HEK293 (cell line): Measurements from ENCODE around the gene MAPT.
A peak's percentile ranks its signal among the peaks of the same experiment; 100 is the strongest.

ENCODE experiments used
- HOXD13 ChIP-seq: sonication (generic); formaldehyde crosslinking; IDR thresholded peaks from 2 replicates; pipeline ENCODE4 v1.8.0; 2022; ENCODE audit warnings: missing genetic modification reagents, borderline replicate concordance
- KLF9 ChIP-seq: fragments of 450-650 bp; formaldehyde crosslinking; IDR thresholded peaks from 2 replicates; pipeline ENCODE4 v1.5.1; 2016; ENCODE audit warnings: missing biosample characterization, missing genetic modification characterization, low read depth
- MEIS1 ChIP-seq: sonication (generic); formaldehyde crosslinking; IDR thresholded peaks from 2 replicates; pipeline ENCODE4 v1.8.1; 2022; ENCODE audit warnings: missing genetic modification reagents, mild to moderate bottlenecking, borderline replicate concordance
- TCF7L2 ChIP-seq: IDR thresholded peaks from 2 replicates; pipeline ENCODE4 v1.6.1; 2011; ENCODE audit warnings: low read depth, mild to moderate bottlenecking, inconsistent platforms, low read length, moderate library complexity, borderline replicate concordance
- ZBTB7A ChIP-seq: fragments of 450-650 bp; formaldehyde crosslinking; IDR thresholded peaks from 2 replicates; pipeline ENCODE4 v1.5.1; 2016; ENCODE audit warnings: low read depth, missing biosample characterization, missing genetic modification characterization
- ZEB2 ChIP-seq: fragments of 450-650 bp; formaldehyde crosslinking; IDR thresholded peaks from 2 replicates; pipeline ENCODE4 v1.5.1; 2016; ENCODE audit warnings: missing biosample characterization, missing genetic modification characterization
- ZFHX2 ChIP-seq: fragments of 450-650 bp; formaldehyde crosslinking; conservative IDR thresholded peaks from 2 replicates; pipeline ENCODE4 v1.5.1; 2016; ENCODE audit warnings: missing biosample characterization, missing genetic modification characterization
- ZNF121 ChIP-seq: fragments of 450-650 bp; formaldehyde crosslinking; IDR thresholded peaks from 2 replicates; pipeline ENCODE4 v1.5.1; 2016; ENCODE audit warnings: missing biosample characterization, missing genetic modification characterization
- ZNF292 ChIP-seq: fragments of 450-650 bp; formaldehyde crosslinking; IDR thresholded peaks from 2 replicates; pipeline ENCODE4 v1.5.1; 2016; ENCODE audit warnings: low read depth, missing biosample characterization, missing genetic modification characterization, borderline replicate concordance
- ZNF335 ChIP-seq: fragments of 450-650 bp; formaldehyde crosslinking; conservative IDR thresholded peaks from 2 replicates; pipeline ENCODE4 v1.5.1; 2016; ENCODE audit warnings: missing biosample characterization, missing genetic modification characterization
- ZNF391 ChIP-seq: fragments of 450-650 bp; formaldehyde crosslinking; IDR thresholded peaks from 2 replicates; pipeline ENCODE4 v1.5.1; 2016; ENCODE audit warnings: low read depth, missing biosample characterization, missing genetic modification characterization, borderline replicate concordance
- ZNF423 ChIP-seq: fragments of 450-650 bp; formaldehyde crosslinking; IDR thresholded peaks from 2 replicates; pipeline ENCODE4 v1.5.1; 2016; ENCODE audit warnings: missing biosample characterization, missing genetic modification characterization
- ZNF48 ChIP-seq: fragments of 450-650 bp; formaldehyde crosslinking; IDR thresholded peaks from 2 replicates; pipeline ENCODE4 v1.5.1; 2016; ENCODE audit warnings: missing biosample characterization, missing genetic modification characterization
- ZNF521 ChIP-seq: fragments of 450-650 bp; formaldehyde crosslinking; IDR thresholded peaks from 2 replicates; pipeline ENCODE4 v1.5.1; 2017; ENCODE audit warnings: missing biosample characterization, mild to moderate bottlenecking, missing genetic modification characterization
- ZNF571 ChIP-seq: fragments of 450-650 bp; formaldehyde crosslinking; IDR thresholded peaks from 2 replicates; pipeline ENCODE4 v1.5.0; 2017; ENCODE audit warnings: missing biosample characterization, missing genetic modification characterization
- ZNF600 ChIP-seq: fragments of 450-650 bp; formaldehyde crosslinking; IDR thresholded peaks from 2 replicates; pipeline ENCODE4 v1.5.1; 2016; ENCODE audit warnings: missing biosample characterization, missing genetic modification characterization
- ZNF626 ChIP-seq: fragments of 450-650 bp; sonication (Bioruptor Pico); formaldehyde crosslinking; IDR thresholded peaks from 2 replicates; pipeline ENCODE4 v1.5.1; 2018; ENCODE audit warnings: missing biosample characterization, missing genetic modification characterization, inconsistent platforms
- ZNF660 ChIP-seq: fragments of 450-650 bp; IDR thresholded peaks from 2 replicates; pipeline ENCODE4 v1.5.1; 2018; ENCODE audit warnings: missing biosample characterization, mild to moderate bottlenecking, missing genetic modification characterization
- ZNF768 ChIP-seq: fragments of 450-650 bp; formaldehyde crosslinking; IDR thresholded peaks from 2 replicates; pipeline ENCODE4 v1.5.1; 2018; ENCODE audit warnings: missing biosample characterization, mild to moderate bottlenecking, missing genetic modification characterization
- ZSCAN16 ChIP-seq: fragments of 450-650 bp; formaldehyde crosslinking; IDR thresholded peaks from 2 replicates; pipeline ENCODE4 v1.5.1; 2016; ENCODE audit warnings: missing biosample characterization, missing genetic modification characterization
- ZSCAN23 ChIP-seq: fragments of 450-650 bp; formaldehyde crosslinking; IDR thresholded peaks from 2 replicates; pipeline ENCODE4 v1.5.1; 2016; ENCODE audit warnings: missing biosample characterization, missing genetic modification characterization
- ZSCAN30 ChIP-seq: fragments of 450-650 bp; IDR thresholded peaks from 2 replicates; pipeline ENCODE4 v1.5.1; 2018; ENCODE audit warnings: missing biosample characterization, mild to moderate bottlenecking, missing genetic modification characterization, moderate library complexity
- TF ChIP-seq, protein P1 (sequence below): fragments of 450-650 bp; formaldehyde crosslinking; IDR thresholded peaks from 2 replicates; pipeline ENCODE4 v1.5.1; 2017; ENCODE audit warnings: missing biosample characterization, missing genetic modification characterization
- TF ChIP-seq, protein P2 (sequence below): fragments of 450-650 bp; formaldehyde crosslinking; IDR thresholded peaks from 2 replicates; pipeline ENCODE4 v1.5.1; 2016; ENCODE audit warnings: missing biosample characterization, missing genetic modification characterization
- TF ChIP-seq, protein P3 (sequence below): fragments of 450-650 bp; formaldehyde crosslinking; IDR thresholded peaks from 2 replicates; pipeline ENCODE4 v1.5.1; 2016; ENCODE audit warnings: missing biosample characterization, missing genetic modification characterization
- TF ChIP-seq, protein P4 (sequence below): fragments of 450-650 bp; formaldehyde crosslinking; IDR thresholded peaks from 2 replicates; pipeline ENCODE4 v1.5.1; 2016; ENCODE audit warnings: missing biosample characterization, missing genetic modification characterization
- TF ChIP-seq, protein P5 (sequence below): sonication (generic); formaldehyde crosslinking; IDR thresholded peaks from 2 replicates; pipeline ENCODE4 v1.8.1; 2022; ENCODE audit warnings: mild to moderate bottlenecking, moderate library complexity, missing genetic modification reagents
- TF ChIP-seq, protein P6 (sequence below): fragments of 450-650 bp; formaldehyde crosslinking; IDR thresholded peaks from 2 replicates; pipeline ENCODE4 v1.5.1; 2016; ENCODE audit warnings: missing biosample characterization, missing genetic modification characterization, borderline replicate concordance

MAPT gene

DNA sequence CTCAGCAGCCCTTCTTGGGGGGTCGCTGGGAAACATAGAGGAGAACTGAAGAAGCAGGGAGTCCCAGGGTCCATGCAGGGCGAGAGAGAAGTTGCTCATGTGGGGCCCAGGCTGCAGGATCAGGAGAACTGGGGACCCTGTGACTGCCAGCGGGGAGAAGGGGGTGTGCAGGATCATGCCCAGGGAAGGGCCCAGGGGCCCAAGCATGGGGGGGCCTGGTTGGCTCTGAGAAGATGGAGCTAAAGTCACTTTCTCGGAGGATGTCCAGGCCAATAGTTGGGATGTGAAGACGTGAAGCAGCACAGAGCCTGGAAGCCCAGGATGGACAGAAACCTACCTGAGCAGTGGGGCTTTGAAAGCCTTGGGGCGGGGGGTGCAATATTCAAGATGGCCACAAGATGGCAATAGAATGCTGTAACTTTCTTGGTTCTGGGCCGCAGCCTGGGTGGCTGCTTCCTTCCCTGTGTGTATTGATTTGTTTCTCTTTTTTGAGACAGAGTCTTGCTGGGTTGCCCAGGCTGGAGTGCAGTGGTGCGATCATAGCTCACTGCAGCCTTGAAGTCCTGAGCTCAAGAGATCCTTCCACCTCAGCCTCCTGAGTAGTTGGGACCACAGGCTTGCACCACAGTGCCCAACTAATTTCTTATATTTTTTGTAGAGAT, 108.1 kb downstream of the MAPT start (continued):
- TF ChIP-seq, protein P1, sequence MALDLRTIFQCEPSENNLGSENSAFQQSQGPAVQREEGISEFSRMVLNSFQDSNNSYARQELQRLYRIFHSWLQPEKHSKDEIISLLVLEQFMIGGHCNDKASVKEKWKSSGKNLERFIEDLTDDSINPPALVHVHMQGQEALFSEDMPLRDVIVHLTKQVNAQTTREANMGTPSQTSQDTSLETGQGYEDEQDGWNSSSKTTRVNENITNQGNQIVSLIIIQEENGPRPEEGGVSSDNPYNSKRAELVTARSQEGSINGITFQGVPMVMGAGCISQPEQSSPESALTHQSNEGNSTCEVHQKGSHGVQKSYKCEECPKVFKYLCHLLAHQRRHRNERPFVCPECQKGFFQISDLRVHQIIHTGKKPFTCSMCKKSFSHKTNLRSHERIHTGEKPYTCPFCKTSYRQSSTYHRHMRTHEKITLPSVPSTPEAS (tag by site-specific recombination), result no peak
- TF ChIP-seq ZSCAN23 (tag by site-specific recombination) (no peak), MEIS1 (CRISPR knock-in tag) (no peak), ZNF292 (tag by site-specific recombination) (no peak), ZBTB7A (tag by site-specific recombination) (no peak), ZFHX2 (no peak), ZSCAN30 (peak; percentile 98), TCF7L2 (no peak), ZNF660 (tag by site-specific recombination) (peak; percentile 51; the same call in 1 of the 2 replicates), ZNF768 (no peak), ZNF335 (tag by site-specific recombination) (no peak), ZEB2 (tag by site-specific recombination) (no peak), KLF9 (no peak), HOXD13 (no peak), ZNF600 (tag by site-specific recombination) (0 out of 2 replicates have a peak, but pooled peaks have one; percentile 30), ZNF423 (tag by site-specific recombination) (no peak), ZNF521 (tag by site-specific recombination) (no peak), ZNF391 (no peak), ZSCAN16 (tag by site-specific recombination) (no peak), ZNF571 (tag by site-specific recombination) (no peak), ZNF121 (tag by site-specific recombination) (peak; percentile 100), ZNF626 (no peak), ZNF48 (no peak)
- TF ChIP-seq, protein P2, sequence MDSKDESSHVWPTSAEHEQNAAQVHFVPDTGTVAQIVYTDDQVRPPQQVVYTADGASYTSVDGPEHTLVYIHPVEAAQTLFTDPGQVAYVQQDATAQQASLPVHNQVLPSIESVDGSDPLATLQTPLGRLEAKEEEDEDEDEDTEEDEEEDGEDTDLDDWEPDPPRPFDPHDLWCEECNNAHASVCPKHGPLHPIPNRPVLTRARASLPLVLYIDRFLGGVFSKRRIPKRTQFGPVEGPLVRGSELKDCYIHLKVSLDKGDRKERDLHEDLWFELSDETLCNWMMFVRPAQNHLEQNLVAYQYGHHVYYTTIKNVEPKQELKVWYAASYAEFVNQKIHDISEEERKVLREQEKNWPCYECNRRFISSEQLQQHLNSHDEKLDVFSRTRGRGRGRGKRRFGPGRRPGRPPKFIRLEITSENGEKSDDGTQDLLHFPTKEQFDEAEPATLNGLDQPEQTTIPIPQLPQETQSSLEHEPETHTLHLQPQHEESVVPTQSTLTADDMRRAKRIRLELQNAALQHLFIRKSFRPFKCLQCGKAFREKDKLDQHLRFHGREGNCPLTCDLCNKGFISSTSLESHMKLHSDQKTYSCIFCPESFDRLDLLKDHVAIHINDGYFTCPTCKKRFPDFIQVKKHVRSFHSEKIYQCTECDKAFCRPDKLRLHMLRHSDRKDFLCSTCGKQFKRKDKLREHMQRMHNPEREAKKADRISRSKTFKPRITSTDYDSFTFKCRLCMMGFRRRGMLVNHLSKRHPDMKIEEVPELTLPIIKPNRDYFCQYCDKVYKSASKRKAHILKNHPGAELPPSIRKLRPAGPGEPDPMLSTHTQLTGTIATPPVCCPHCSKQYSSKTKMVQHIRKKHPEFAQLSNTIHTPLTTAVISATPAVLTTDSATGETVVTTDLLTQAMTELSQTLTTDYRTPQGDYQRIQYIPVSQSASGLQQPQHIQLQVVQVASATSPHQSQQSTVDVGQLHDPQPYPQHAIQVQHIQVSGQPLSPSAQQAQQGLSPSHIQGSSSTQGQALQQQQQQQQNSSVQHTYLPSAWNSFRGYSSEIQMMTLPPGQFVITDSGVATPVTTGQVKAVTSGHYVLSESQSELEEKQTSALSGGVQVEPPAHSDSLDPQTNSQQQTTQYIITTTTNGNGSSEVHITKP (tag by site-specific recombination), result no peak; the same call in 1 of the 2 replicates
- TF ChIP-seq, protein P3, sequence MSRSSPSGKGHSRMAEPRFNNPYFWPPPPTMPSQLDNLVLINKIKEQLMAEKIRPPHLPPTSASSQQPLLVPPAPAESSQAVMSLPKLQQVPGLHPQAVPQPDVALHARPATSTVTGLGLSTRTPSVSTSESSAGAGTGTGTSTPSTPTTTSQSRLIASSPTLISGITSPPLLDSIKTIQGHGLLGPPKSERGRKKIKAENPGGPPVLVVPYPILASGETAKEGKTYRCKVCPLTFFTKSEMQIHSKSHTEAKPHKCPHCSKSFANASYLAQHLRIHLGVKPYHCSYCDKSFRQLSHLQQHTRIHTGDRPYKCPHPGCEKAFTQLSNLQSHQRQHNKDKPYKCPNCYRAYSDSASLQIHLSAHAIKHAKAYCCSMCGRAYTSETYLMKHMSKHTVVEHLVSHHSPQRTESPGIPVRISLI (tag by site-specific recombination), result no peak
- TF ChIP-seq, protein P4, sequence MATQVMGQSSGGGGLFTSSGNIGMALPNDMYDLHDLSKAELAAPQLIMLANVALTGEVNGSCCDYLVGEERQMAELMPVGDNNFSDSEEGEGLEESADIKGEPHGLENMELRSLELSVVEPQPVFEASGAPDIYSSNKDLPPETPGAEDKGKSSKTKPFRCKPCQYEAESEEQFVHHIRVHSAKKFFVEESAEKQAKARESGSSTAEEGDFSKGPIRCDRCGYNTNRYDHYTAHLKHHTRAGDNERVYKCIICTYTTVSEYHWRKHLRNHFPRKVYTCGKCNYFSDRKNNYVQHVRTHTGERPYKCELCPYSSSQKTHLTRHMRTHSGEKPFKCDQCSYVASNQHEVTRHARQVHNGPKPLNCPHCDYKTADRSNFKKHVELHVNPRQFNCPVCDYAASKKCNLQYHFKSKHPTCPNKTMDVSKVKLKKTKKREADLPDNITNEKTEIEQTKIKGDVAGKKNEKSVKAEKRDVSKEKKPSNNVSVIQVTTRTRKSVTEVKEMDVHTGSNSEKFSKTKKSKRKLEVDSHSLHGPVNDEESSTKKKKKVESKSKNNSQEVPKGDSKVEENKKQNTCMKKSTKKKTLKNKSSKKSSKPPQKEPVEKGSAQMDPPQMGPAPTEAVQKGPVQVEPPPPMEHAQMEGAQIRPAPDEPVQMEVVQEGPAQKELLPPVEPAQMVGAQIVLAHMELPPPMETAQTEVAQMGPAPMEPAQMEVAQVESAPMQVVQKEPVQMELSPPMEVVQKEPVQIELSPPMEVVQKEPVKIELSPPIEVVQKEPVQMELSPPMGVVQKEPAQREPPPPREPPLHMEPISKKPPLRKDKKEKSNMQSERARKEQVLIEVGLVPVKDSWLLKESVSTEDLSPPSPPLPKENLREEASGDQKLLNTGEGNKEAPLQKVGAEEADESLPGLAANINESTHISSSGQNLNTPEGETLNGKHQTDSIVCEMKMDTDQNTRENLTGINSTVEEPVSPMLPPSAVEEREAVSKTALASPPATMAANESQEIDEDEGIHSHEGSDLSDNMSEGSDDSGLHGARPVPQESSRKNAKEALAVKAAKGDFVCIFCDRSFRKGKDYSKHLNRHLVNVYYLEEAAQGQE (tag by site-specific recombination), result no peak
- TF ChIP-seq, protein P5, sequence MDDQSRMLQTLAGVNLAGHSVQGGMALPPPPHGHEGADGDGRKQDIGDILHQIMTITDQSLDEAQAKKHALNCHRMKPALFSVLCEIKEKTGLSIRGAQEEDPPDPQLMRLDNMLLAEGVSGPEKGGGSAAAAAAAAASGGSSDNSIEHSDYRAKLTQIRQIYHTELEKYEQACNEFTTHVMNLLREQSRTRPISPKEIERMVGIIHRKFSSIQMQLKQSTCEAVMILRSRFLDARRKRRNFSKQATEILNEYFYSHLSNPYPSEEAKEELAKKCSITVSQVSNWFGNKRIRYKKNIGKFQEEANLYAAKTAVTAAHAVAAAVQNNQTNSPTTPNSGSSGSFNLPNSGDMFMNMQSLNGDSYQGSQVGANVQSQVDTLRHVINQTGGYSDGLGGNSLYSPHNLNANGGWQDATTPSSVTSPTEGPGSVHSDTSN, result no peak
- TF ChIP-seq, protein P6, sequence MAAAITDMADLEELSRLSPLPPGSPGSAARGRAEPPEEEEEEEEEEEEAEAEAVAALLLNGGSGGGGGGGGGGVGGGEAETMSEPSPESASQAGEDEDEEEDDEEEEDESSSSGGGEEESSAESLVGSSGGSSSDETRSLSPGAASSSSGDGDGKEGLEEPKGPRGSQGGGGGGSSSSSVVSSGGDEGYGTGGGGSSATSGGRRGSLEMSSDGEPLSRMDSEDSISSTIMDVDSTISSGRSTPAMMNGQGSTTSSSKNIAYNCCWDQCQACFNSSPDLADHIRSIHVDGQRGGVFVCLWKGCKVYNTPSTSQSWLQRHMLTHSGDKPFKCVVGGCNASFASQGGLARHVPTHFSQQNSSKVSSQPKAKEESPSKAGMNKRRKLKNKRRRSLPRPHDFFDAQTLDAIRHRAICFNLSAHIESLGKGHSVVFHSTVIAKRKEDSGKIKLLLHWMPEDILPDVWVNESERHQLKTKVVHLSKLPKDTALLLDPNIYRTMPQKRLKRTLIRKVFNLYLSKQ (tag by site-specific recombination), result no peak
